Thymus (tissue), 11 donors: ENCODE data around the gene SKAP2. TPM values are rescaled to one million over a fixed set of nuclear protein-coding genes. Genes with fewer than 3 reads are reported as not detected.

Experiments
- DNase-seq, 9 donors: peaks; one replicate each; pipeline ENCODE4 v3.0.0-alpha.2; 2013; ENCODE audit warnings: low spot score in 9 of 9, low read depth in 6 of 9, missing footprints in 1 of 9
- H3K27ac ChIP-seq, 2 donors: one replicate each; pipeline ENCODE4 v1.5.1; 2013; ENCODE audit warnings: control low read depth in 1 of 2, low read depth in 1 of 2, low read length in 1 of 2, mild to moderate bottlenecking in 1 of 2, moderate library complexity in 1 of 2
- H3K27me3 ChIP-seq, 2 donors: one replicate each; pipeline ENCODE4 v1.5.1; 2013; ENCODE audit warnings: low read length in 1 of 2; ENCODE audit not compliant: control insufficient read depth in 2 of 2, insufficient read depth in 1 of 2
- H3K36me3 ChIP-seq, 2 donors: one replicate each; pipeline ENCODE4 v1.5.1; 2013; ENCODE audit warnings: low read length in 1 of 2, mild to moderate bottlenecking in 1 of 2, moderate library complexity in 1 of 2; ENCODE audit not compliant: control insufficient read depth in 2 of 2, insufficient read depth in 2 of 2
- H3K4me1 ChIP-seq, 2 donors: one replicate each; pipeline ENCODE4 v1.5.1; 2013; ENCODE audit warnings: low read length in 2 of 2; ENCODE audit not compliant: control insufficient read depth in 2 of 2, insufficient read depth in 2 of 2
- H3K4me3 ChIP-seq, 2 donors: one replicate each; pipeline ENCODE4 v1.5.1; 2013; ENCODE audit warnings: low read length in 2 of 2, control low read depth in 1 of 2, mild to moderate bottlenecking in 1 of 2
- H3K9me3 ChIP-seq, 2 donors: one replicate each; pipeline ENCODE4 v1.5.1; 2013; ENCODE audit warnings: low read length in 1 of 2, mild to moderate bottlenecking in 1 of 2; ENCODE audit not compliant: control insufficient read depth in 2 of 2, insufficient read depth in 1 of 2
- WGBS: extraction: QIAGEN DNeasy Blood & Tissue Kit; methylation state at CpG from one replicate; pipeline ENCODE4 v1.1.7; 2013; 5-methylcytosine and 5-hydroxymethylcytosine counted together
- polyA plus RNA-seq: library from polyadenylated mRNA; stranded (reverse); fragments of 200-250 nt; gene quantifications from one replicate; pipeline ENCODE4 v1.2.3, GENCODE V29; 2013
- total RNA-seq: library from RNA; stranded (reverse); fragments of 120-200 nt; gene quantifications from one replicate; pipeline ENCODE4 v1.2.4, GENCODE V29; 2013
- donor health status: healthy.

Gene SKAP2
- total and polyA plus RNA-seq, 2 donors = 9.8 to 10.6 TPM

DNA sequence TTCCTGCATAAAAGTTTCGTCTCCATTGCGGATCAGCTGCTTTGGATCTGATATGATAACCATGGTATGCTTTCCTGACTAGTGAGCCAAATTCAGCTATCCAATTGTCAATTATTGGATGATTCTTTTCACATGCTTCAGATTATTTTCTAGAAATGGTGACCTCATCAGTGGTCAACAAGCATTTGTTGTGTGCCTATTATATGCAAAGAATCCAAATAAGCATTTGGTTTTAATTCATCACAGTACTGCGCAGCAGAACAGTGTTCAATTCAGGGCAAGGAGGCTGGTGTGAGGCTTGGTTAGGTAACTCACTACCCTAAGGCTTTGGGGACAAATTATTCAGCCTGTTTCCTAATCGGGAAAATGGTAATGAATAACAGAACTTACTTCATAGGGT, 200.5 kb downstream of the SKAP2 start:
- Histone ChIP-seq H3K4me1 (peaks cover 0 to 6% of the 10 kb centered on the region in 2 donors), H3K36me3 (no peaks in the 10 kb centered on the region), H3K4me3 (no peak overlapping the region), H3K27me3 (no peaks in the 10 kb centered on the region), H3K9me3 (no peaks in the 10 kb centered on the region), H3K27ac (no peak overlapping the region)
- 97% methylated on average over 4 of the region's 4 CpGs for WGBS
- no peak for DNase-seq

DNA sequence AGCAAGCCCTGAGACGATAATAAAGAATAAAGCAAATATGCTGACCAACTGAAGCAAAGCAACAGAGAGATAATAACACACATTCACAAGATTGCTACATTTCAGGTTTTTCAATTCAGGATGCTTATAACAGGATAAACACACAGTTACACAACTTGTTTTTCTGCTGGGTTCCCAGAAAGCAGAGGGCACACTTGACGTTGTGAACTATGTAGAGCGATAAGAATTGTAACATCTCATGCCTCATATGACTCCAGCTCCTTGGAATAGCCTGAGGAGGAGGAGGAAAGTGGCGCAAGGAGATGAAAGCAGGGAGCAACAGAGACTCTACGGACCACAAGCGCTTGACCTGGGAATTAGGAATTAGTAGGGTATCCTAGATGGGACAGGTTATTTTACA, 201.7 kb downstream of the SKAP2 start:
- Histone ChIP-seq H3K27ac (no peak overlapping the region), H3K36me3 (no peaks in the 10 kb centered on the region), H3K4me1 (peaks cover 0 to 6% of the 10 kb centered on the region in 2 donors), H3K27me3 (no peaks in the 10 kb centered on the region), H3K4me3 (no peak overlapping the region), H3K9me3 (no peaks in the 10 kb centered on the region)
- 90% methylated on average over 6 of the region's 6 CpGs for WGBS
- no peak for DNase-seq

DNA sequence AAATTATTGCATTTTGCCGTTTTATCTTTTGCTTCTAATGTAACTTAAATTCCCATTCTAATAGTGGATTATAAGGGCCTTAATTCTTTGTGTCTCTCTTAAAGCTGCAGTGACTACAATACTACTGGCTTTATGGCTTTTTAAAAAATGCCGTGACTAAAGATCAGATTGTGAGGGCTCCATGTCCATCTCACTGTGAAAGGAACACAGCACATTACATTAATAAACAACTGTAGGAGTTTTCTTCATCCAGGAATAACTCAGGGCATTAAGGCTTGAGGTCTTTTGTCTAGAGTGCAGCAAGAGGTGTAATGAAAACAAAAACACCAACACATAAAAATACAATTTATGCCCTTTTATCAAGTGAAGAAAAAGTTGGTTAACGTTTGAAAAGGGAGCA, 205.3 kb downstream of the SKAP2 start:
- no peak for DNase-seq
- Histone ChIP-seq H3K27ac (no peak overlapping the region), H3K36me3 (no peaks in the 10 kb centered on the region), H3K27me3 (no peaks in the 10 kb centered on the region), H3K9me3 (no peaks in the 10 kb centered on the region), H3K4me1 (no peaks in the 10 kb centered on the region), H3K4me3 (no peak overlapping the region)
- 97% methylated on average over 3 of the region's 3 CpGs for WGBS

DNA sequence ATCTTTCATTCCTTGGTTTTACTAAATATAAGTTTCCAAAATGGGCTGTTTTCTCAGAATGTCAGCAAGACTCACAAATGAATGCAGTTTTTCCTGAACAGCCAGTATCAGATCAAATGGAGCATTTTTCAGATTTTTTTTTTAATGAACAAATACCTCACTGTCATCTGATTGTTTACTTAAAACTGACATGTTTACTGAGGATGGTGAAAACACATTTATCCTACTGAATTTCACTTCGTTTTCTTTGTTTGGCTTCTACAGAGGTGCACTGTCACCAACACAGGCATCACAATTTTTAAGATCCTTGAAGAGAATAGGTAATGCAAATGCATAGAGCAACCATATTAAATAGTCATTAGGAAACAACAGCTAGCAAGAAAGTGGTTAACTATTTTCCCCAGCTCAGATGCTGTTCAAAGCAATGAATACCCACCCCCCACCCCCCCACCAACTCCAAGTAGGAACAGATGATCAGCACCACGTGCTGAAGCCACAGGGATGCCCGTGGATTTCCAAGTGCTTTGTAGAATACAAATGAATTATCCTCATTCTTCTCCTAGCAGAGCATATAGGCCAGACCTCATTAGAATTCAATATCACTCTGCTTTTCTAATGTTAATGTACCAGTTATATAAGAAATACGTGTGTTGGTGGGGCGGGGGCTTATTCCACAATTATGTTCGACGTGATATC, 205.9 kb downstream of the SKAP2 start:
- DNase-seq = no peak
- Histone ChIP-seq H3K27me3 (no peaks in the 10 kb centered on the region), H3K4me3 (no peak overlapping the region), H3K4me1 (no peaks in the 10 kb centered on the region), H3K27ac (no peak overlapping the region), H3K9me3 (no peaks in the 10 kb centered on the region), H3K36me3 (no peaks in the 10 kb centered on the region)
- 87% methylated on average over 7 of the region's 7 CpGs for WGBS

DNA sequence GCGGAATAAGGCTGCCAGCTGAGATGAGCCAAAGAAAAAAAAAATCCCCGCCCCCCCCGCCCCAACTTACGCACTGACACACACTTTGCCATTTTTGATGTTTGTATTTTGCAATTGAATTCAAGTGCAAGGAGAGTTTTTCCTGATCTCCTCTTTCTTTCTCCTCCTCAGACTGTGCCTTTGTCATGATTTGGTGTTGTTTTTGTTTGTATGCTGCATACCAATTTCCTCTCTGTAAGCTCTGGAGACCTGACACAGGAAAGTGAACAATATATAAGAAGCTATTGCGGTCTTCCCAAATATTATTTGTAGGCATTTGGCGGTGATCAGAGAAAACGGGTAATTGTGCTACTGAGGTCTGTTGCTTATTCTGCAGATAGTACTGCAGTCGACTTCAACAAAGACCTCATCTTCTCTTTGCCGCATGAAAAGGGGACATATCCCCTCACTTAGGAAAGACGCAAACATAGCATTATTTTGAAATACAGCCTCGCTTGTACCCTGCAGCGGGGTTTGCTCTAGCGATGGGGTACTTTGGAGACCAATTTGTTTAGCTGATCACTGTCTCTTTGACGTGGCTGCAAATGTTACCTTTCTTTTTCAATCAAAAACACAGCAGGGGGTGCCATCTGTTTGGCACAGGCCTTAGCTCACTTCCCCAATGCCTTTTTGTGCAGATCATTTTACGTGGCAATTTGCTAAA, 206.6 kb downstream of the SKAP2 start:
- Histone ChIP-seq H3K36me3 (no peaks in the 10 kb centered on the region), H3K27me3 (no peaks in the 10 kb centered on the region), H3K27ac (no peak overlapping the region), H3K4me1 (no peaks in the 10 kb centered on the region), H3K4me3 (no peak overlapping the region), H3K9me3 (no peaks in the 10 kb centered on the region)
- WGBS = 89% methylated on average over 15 of the region's 15 CpGs
- DNase-seq = no peak

DNA sequence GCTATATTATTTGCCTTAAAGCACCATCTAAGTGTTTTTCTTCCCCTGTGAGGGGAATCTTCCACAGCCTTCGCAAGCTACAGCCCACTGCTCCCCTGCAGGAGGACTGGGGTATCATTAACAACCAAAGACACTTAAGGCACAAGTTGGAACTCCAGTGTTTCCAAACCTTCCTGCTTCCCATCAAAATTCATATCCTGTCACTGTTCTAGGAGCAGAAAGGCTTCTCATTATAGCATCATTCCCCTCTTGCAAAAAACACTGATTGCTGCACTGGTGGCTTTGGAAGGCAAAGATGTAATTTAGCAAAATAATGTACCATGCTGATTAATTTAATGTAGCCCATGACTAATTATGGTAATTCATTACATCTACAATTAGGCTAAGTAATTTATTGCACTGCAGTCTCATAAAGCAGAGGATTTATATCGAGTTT, 207.2 kb downstream of the SKAP2 start:
- Histone ChIP-seq H3K27me3 (no peaks in the 10 kb centered on the region), H3K36me3 (no peaks in the 10 kb centered on the region), H3K27ac (no peak overlapping the region), H3K9me3 (no peaks in the 10 kb centered on the region), H3K4me1 (no peaks in the 10 kb centered on the region), H3K4me3 (no peak overlapping the region)
- DNase-seq = no peak
- 95% methylated on average over 2 of the region's 2 CpGs for WGBS

DNA sequence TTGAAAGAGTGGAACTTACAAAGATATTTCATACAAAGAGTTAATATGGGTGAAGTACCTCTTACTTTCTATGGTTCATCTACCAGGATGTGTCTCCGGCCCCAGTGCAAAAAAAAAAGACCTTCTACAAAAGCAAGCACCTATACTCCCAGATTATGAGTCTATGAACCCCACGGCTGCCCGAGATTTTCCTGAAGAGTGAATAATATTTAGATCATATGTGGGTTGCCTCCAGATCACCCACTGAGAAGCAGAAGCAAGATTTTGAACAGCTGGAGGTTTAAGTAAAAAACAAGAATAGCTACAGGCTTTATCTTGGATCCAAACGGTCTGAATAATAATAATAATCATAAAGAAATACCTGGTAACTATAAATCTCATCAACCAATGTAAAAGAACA, 207.7 kb downstream of the SKAP2 start:
- WGBS = 97% methylated on average over 4 of the region's 4 CpGs
- DNase-seq = no peak

DNA sequence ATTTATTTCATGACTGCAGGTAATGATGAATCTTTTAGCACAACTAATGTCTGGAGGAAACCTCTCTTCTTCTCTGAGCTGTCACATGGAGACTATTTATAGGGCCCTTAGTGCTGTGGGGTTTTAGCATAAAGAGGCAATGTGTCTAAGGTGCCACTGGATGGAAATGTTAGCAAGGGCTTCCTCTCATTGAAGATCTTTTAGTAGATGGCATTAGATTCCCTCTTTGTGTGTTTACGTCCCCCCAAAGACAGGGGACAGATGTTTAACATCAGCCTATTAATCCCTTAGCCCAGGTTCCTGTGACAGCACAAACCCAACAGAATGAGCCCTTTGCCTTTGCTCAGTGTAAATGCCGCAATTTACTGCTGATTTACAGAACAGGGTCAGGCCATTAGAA, 208.6 kb downstream of the SKAP2 start:
- 97% methylated on average over 2 of the region's 2 CpGs for WGBS
- Histone ChIP-seq H3K4me1 (no peaks in the 10 kb centered on the region), H3K36me3 (no peaks in the 10 kb centered on the region), H3K9me3 (no peaks in the 10 kb centered on the region), H3K4me3 (no peak overlapping the region), H3K27ac (no peak overlapping the region), H3K27me3 (no peaks in the 10 kb centered on the region)
- no peak for DNase-seq

More for the DNA sequence above, 207.7 kb downstream of the SKAP2 start:
- no peaks in the 10 kb centered on the region for H3K27me3 ChIP-seq
- no peaks in the 10 kb centered on the region for H3K36me3 ChIP-seq
- no peaks in the 10 kb centered on the region for H3K9me3 ChIP-seq
- no peak overlapping the region for H3K4me3 ChIP-seq
- no peaks in the 10 kb centered on the region for H3K4me1 ChIP-seq
- H3K27ac ChIP-seq = no peak overlapping the region

DNA sequence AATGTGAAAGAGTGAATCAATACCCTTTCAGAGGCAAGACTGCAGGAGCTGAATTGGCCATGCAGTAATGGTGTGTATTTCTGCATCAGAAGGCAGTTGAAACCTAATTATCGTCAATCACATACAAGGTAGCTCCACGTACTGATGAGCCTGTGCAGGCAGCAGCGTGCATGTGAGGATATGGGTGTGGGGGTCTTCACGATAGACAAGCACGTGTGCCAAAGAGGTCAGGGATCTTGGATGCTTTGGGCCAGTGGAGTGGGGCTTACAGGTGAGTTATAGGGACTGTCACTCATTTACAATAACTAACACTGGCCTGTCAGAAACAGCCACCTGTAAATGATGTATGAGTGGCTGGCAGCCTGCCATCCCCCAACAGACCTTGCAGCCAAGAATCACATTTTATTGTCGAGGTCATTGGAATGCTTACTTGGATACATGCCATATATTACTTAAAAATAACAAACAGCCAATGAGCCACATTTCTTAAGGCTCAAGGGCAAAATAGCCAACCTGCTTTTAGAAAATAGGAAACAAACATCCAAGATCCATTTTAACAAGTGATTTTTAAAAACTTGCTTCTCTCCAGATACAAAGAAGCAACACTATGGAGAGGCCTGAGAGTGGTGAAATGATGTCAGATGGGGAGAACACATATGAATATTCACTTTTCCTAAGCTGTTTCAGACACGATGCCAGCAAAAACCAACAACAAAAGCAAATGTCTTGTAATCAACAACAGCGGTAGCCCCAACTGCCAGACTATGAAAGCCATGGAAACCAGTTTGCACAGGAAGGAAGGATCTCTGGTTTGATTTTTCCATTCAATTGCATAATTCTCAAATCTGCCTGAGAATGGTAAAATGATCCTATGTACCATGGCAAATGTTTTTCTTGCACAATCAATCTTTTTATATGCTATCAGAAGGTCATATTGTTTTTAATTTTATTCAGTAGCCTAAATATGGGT, 210.7 kb downstream of the SKAP2 start:
- no peak overlapping the region for H3K27ac ChIP-seq

More for the DNA sequence above, 210.7 kb downstream of the SKAP2 start:
- Histone ChIP-seq H3K4me1 (no peaks in the 10 kb centered on the region), H3K27me3 (no peaks in the 10 kb centered on the region), H3K4me3 (no peak overlapping the region), H3K9me3 (no peaks in the 10 kb centered on the region), H3K36me3 (no peaks in the 10 kb centered on the region)
- 78% methylated on average over 8 of the region's 8 CpGs for WGBS
- no peak for DNase-seq
